DND-41 (cell line): ENCODE measurements around the gene EHD3.

Experiments used
- CTCF ChIP-seq: IDR thresholded peaks from 2 replicates; pipeline ENCODE4 v1.5.1; 2012; ENCODE audit warnings: borderline replicate concordance, low read length, moderate library complexity, mild to moderate bottlenecking; ENCODE audit not compliant: poor library complexity, severe bottlenecking; ENCODE audit errors: extremely low read depth
- EZH2 ChIP-seq: IDR thresholded peaks from 3 replicates; pipeline ENCODE4 v1.6.1; 2012; ENCODE audit warnings: borderline replicate concordance, low read depth, mild to moderate bottlenecking, moderate library complexity, low read length, inconsistent platforms; ENCODE audit not compliant: severe bottlenecking

DNA sequence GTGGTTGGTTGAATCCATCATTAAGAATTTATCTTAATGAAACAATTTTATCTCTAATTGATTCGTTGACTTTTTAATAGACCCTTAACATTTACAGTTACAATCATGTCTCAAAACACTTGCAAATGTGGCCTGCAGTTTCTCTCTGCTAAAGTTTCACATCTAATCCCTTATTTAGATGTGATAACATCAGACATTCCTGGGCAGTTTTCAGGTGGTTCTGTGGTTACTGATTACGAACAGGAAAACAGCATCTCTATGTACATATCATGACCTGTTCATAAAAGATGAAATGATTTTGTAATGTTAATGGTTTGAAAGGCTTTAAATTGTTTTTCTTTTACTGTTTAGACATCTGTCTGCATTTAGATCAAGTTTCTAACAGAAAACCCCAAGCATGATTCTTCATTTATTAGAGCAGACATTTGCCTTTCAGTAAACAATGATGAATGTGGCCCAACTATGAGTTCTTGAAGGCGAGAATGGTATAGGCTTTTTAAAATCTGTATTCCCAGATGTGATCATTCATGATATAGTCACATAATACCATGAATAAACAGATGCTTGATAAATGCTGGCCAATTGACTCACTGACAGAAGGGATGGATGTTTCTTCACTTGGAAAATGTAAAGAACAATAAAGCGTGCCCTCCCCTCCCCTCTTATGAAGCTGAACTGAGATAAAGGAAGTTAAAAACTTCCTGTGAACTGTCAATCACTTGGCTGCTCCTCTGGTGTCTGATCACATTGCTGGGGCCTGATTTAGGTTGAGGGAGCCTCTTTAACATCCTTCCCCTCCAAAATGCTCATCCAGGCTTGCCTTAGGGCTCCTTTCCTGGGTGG lies 20.1 kb upstream of the EHD3 start:
- TF ChIP-seq CTCF = no peak
- TF ChIP-seq EZH2 = no peak
